Ovary (tissue), 3 donors: ENCODE measurements around the gene GTPBP1.

Experiments
- EP300 ChIP-seq: sonication (generic); formaldehyde crosslinking; IDR thresholded peaks from one replicate; pipeline ENCODE4 v1.6.1; 2017; ENCODE audit warnings: antibody characterized with exemption
- POLR2A ChIP-seq: fragments of 450-650 bp; IDR thresholded peaks from one replicate; pipeline ENCODE4 v1.6.1; 2017; ENCODE audit warnings: antibody characterized with exemption, mild to moderate bottlenecking, moderate library complexity
- TF ChIP-seq, protein P1 (sequence below), 3 donors: fragments of 450-650 bp in 2 of 3; fragments of 200-600 bp in 1 of 3; IDR thresholded peaks; one replicate each; pipeline versions ENCODE4 v1.5.1 to v1.8.0; 2016 to 2022; ENCODE audit warnings: antibody characterized with exemption in 3 of 3, mild to moderate bottlenecking in 1 of 3
- donor health status: DM: no; HTN: no; CAD: no.

DNA sequence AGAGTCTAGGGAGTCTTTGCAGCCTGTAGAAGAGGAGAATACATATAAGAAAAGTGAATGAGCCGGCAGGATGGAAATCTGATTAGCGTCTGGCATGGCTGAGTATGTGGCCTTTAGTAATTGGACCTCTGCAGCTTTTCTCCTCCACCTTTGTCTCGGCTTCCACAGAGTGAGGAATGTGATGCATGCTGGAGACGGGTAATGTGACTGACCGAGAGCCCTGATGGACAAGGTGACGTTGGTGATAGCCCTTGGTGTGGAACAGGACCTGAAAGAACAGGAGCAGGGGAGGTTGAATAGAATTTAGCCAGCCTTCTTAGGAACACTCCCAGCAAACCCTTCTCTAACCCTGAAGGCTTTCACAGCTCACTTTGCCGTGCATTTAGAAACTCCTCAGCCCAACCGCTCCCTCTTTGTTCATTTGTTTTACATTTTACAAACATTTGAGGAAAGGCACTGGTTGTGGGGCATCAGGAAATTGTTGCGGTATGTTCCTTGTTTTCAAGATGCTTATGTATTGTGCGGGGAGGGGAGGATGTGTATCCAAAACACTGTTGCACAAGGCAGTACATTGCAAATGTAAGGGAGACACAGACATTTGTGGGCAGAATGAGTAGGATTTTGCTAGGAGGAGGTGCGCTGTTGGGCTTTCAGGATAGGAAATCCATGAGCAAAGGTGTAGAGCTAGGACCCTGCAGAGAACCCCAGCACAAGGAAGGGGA lies 6.9 kb downstream of the GTPBP1 start:
- TF ChIP-seq POLR2A (no peak), EP300 (no peak)
- TF ChIP-seq, protein P1, sequence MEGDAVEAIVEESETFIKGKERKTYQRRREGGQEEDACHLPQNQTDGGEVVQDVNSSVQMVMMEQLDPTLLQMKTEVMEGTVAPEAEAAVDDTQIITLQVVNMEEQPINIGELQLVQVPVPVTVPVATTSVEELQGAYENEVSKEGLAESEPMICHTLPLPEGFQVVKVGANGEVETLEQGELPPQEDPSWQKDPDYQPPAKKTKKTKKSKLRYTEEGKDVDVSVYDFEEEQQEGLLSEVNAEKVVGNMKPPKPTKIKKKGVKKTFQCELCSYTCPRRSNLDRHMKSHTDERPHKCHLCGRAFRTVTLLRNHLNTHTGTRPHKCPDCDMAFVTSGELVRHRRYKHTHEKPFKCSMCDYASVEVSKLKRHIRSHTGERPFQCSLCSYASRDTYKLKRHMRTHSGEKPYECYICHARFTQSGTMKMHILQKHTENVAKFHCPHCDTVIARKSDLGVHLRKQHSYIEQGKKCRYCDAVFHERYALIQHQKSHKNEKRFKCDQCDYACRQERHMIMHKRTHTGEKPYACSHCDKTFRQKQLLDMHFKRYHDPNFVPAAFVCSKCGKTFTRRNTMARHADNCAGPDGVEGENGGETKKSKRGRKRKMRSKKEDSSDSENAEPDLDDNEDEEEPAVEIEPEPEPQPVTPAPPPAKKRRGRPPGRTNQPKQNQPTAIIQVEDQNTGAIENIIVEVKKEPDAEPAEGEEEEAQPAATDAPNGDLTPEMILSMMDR (IDR thresholded peaks at IDR 0.05) = no peak
